Upper lobe of left lung (tissue), 4 donors: ENCODE data around the gene HSD3B2.

Source experiments
- CTCF ChIP-seq, 6 experiments: fragments of 450-650 bp in 4 of 6; fragments of 200-600 bp in 2 of 6; sonication (generic) in 2 of 6; IDR thresholded peaks; one replicate each; pipeline ENCODE4 v1.5.1; 2016 to 2019; ENCODE audit warnings: antibody characterized with exemption in 6 of 6
- EP300 ChIP-seq, 4 donors: sonication (generic); formaldehyde crosslinking; IDR thresholded peaks; one replicate each; pipeline ENCODE4 v1.5.1; 2017; ENCODE audit warnings: antibody characterized with exemption in 4 of 4, control low read depth in 2 of 4
- POLR2A ChIP-seq, 4 donors: fragments of 450-650 bp; IDR thresholded peaks; one replicate each; pipeline ENCODE4 v1.5.1; 2016 to 2017; ENCODE audit warnings: antibody characterized with exemption in 4 of 4, mild to moderate bottlenecking in 2 of 4
- POLR2AphosphoS5 ChIP-seq, 2 donors: sonication (generic); formaldehyde crosslinking; IDR thresholded peaks; one replicate each; pipeline ENCODE4 v1.5.1; 2017; ENCODE audit warnings: antibody characterized with exemption in 2 of 2

GRCh38 chr1:119467219-119467618 is 52.3 kb downstream of the HSD3B2 start:
- TF ChIP-seq CTCF (IDR thresholded peaks at IDR 0.05) (no peak), POLR2A (IDR thresholded peaks at IDR 0.05) (no peak), POLR2AphosphoS5 (IDR thresholded peaks at IDR 0.05) (no peak), EP300 (IDR thresholded peaks at IDR 0.05) (no peak)
